ENCODE measurements around the gene PRPF19. TPM values are rescaled to one million over a fixed set of nuclear protein-coding genes. Genes with fewer than 3 reads are reported as not detected.

Gene PRPF19
- total RNA-seq, 1 experiment from 2014 or later, result 116 TPM

GRCh38 chr11:60950933-60951605 lies 44.7 kb upstream of the PRPF19 start (continued):
- TF ChIP-seq STAT6 (CRISPR knock-in tag; conservative IDR thresholded peaks at IDR 0.05; ENCODE audit: low read depth), result no peak; the same call in 1 of the 2 replicates
- no peak for TF ChIP-seq ZNF121 (CRISPR knock-in tag; IDR thresholded peaks at IDR 0.05)
- peak; percentile 86 for TF ChIP-seq ZBTB21 (CRISPR knock-in tag; IDR thresholded peaks at IDR 0.05; ENCODE audit: borderline replicate concordance)
- no peak for TF ChIP-seq CDX4 (CRISPR knock-in tag; IDR thresholded peaks at IDR 0.05; ENCODE audit: borderline replicate concordance)
- TF ChIP-seq FOXK1 (CRISPR knock-in tag; IDR thresholded peaks at IDR 0.05), result peak; percentile 85
- TF ChIP-seq, protein P1, sequence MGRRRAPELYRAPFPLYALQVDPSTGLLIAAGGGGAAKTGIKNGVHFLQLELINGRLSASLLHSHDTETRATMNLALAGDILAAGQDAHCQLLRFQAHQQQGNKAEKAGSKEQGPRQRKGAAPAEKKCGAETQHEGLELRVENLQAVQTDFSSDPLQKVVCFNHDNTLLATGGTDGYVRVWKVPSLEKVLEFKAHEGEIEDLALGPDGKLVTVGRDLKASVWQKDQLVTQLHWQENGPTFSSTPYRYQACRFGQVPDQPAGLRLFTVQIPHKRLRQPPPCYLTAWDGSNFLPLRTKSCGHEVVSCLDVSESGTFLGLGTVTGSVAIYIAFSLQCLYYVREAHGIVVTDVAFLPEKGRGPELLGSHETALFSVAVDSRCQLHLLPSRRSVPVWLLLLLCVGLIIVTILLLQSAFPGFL (CRISPR knock-in tag; IDR thresholded peaks at IDR 0.05; ENCODE audit: borderline replicate concordance), result no peak
- no peak for TF ChIP-seq GTF2I (CRISPR knock-in tag; conservative IDR thresholded peaks at IDR 0.05)
- TF ChIP-seq SMAD4 (CRISPR knock-in tag; IDR thresholded peaks at IDR 0.05), result no peak
- peak; percentile 82 for TF ChIP-seq JUN (CRISPR knock-in tag; IDR thresholded peaks at IDR 0.05)
- no peak for TF ChIP-seq ZNF416 (CRISPR knock-in tag; IDR thresholded peaks at IDR 0.05)
- peak; percentile 93 for TF ChIP-seq FOXP1 (CRISPR knock-in tag; IDR thresholded peaks at IDR 0.05; ENCODE audit: borderline replicate concordance)
- peak; percentile 85; the same call in 1 of the 2 replicates for TF ChIP-seq ETV6 (CRISPR knock-in tag; IDR thresholded peaks at IDR 0.05)
- peak; percentile 72; the same call in 1 of the 2 replicates for TF ChIP-seq CREB1 (CRISPR knock-in tag; IDR thresholded peaks at IDR 0.05)
- TF ChIP-seq, protein P2, sequence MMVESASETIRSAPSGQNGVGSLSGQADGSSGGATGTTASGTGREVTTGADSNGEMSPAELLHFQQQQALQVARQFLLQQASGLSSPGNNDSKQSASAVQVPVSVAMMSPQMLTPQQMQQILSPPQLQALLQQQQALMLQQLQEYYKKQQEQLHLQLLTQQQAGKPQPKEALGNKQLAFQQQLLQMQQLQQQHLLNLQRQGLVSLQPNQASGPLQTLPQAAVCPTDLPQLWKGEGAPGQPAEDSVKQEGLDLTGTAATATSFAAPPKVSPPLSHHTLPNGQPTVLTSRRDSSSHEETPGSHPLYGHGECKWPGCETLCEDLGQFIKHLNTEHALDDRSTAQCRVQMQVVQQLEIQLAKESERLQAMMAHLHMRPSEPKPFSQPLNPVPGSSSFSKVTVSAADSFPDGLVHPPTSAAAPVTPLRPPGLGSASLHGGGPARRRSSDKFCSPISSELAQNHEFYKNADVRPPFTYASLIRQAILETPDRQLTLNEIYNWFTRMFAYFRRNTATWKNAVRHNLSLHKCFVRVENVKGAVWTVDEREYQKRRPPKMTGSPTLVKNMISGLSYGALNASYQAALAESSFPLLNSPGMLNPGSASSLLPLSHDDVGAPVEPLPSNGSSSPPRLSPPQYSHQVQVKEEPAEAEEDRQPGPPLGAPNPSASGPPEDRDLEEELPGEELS (CRISPR knock-in tag; IDR thresholded peaks at IDR 0.05), result peak; percentile 98
- TF ChIP-seq ZNF425 (CRISPR knock-in tag; conservative IDR thresholded peaks at IDR 0.05), result no peak
- TF ChIP-seq ZNF317 (CRISPR knock-in tag; IDR thresholded peaks at IDR 0.05; ENCODE audit: borderline replicate concordance, low read depth), result peak; percentile 58; the same call in 1 of the 2 replicates
- TF ChIP-seq GRHL2 (CRISPR knock-in tag; IDR thresholded peaks at IDR 0.05; ENCODE audit: insufficient replicate concordance, severe bottlenecking), result no peak
- TF ChIP-seq TP53 (CRISPR knock-in tag; IDR thresholded peaks at IDR 0.05), result peak; percentile 90; the same call in 1 of the 2 replicates
- TF ChIP-seq EMX1 (CRISPR knock-in tag; IDR thresholded peaks at IDR 0.05), result no peak
- no peak for TF ChIP-seq USF1 (CRISPR knock-in tag; IDR thresholded peaks at IDR 0.05)
- TF ChIP-seq, protein P3, sequence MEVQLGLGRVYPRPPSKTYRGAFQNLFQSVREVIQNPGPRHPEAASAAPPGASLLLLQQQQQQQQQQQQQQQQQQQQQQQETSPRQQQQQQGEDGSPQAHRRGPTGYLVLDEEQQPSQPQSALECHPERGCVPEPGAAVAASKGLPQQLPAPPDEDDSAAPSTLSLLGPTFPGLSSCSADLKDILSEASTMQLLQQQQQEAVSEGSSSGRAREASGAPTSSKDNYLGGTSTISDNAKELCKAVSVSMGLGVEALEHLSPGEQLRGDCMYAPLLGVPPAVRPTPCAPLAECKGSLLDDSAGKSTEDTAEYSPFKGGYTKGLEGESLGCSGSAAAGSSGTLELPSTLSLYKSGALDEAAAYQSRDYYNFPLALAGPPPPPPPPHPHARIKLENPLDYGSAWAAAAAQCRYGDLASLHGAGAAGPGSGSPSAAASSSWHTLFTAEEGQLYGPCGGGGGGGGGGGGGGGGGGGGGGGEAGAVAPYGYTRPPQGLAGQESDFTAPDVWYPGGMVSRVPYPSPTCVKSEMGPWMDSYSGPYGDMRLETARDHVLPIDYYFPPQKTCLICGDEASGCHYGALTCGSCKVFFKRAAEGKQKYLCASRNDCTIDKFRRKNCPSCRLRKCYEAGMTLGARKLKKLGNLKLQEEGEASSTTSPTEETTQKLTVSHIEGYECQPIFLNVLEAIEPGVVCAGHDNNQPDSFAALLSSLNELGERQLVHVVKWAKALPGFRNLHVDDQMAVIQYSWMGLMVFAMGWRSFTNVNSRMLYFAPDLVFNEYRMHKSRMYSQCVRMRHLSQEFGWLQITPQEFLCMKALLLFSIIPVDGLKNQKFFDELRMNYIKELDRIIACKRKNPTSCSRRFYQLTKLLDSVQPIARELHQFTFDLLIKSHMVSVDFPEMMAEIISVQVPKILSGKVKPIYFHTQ (CRISPR knock-in tag; IDR thresholded peaks at IDR 0.05), result no peak
- TF ChIP-seq, protein P4, sequence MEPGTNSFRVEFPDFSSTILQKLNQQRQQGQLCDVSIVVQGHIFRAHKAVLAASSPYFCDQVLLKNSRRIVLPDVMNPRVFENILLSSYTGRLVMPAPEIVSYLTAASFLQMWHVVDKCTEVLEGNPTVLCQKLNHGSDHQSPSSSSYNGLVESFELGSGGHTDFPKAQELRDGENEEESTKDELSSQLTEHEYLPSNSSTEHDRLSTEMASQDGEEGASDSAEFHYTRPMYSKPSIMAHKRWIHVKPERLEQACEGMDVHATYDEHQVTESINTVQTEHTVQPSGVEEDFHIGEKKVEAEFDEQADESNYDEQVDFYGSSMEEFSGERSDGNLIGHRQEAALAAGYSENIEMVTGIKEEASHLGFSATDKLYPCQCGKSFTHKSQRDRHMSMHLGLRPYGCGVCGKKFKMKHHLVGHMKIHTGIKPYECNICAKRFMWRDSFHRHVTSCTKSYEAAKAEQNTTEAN (CRISPR knock-in tag; IDR thresholded peaks at IDR 0.05), result no peak
- TF ChIP-seq ZSCAN18 (CRISPR knock-in tag; IDR thresholded peaks at IDR 0.05), result no peak
